ENCODE data around the gene IGF2BP3.

The IGF2BP3 gene

GRCh38 chr7:23372611-23373010 lies 97.7 kb downstream of the IGF2BP3 start:
- DNase-seq: no peak

- no peak for DNase-seq
Measured at GRCh38 chr7:23371654-23372053, 98.6 kb downstream of the IGF2BP3 start.

- no peak for DNase-seq
Measured at GRCh38 chr7:23369695-23370404, 100.4 kb downstream of the IGF2BP3 start.

DNA sequence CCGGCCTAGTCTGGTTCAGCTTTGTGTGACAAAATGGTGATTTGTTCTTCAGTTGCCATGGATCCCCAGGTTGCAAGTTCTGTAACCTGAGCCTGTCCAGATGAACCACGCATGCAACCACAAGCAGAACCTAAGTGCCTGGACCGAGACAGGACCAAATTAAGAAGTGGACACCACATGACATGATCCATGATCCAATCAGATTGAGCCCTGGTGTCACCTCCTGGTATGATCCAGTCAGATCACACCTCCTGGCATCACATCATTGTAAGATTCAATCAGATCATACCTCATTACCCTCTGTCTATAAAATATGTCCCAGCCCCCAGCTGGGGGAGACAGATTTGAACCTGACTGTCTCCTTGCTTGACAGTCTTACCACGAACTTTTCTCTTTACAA lies 101.2 kb downstream of the IGF2BP3 start:
- DNase-seq: no peak

- DNase-seq: no peak
Measured at GRCh38 chr7:23358152-23358674, 112.1 kb downstream of the IGF2BP3 start.

DNA sequence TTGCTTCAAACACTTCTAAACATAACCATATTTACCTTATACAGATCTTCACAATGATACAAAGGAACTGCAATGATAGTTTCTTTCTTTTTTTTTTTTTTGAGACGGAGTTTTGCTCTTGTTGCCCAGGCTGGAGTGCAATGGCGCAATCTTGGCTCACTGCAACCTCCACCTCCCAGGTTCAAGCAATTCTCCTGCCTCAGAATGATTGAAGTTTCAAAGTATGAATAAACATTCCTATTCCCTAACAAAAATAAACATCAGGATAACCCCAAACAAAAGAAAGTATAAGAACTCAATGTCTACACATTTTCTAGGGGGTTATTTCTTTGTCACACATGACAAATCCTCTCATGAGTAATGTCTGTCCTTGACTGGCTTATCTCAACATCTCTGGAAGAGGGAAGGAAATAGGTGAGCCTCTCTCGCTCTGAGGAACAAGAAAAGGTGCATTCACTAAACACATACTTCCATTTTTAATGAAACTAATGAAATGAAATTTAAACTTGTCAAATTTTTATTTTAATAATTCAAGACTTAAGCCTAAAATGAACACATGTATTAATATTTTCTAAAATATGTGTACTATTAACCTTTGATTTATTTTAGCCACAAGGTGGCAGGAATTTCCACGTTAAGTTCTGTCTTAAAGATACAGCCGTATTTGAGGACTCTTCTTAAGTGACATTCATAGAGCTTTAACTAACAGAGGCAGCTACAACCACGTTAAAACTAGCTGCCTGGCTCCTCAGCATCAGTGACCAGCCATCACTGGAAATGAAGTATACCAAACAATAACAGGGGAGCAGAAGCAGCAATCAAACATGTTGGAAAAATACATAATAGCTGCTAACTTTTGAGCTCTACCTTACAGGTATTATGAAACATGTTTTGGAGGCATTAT lies 112.8 kb downstream of the IGF2BP3 start:
- DNase-seq: peak; percentile 21

DNA sequence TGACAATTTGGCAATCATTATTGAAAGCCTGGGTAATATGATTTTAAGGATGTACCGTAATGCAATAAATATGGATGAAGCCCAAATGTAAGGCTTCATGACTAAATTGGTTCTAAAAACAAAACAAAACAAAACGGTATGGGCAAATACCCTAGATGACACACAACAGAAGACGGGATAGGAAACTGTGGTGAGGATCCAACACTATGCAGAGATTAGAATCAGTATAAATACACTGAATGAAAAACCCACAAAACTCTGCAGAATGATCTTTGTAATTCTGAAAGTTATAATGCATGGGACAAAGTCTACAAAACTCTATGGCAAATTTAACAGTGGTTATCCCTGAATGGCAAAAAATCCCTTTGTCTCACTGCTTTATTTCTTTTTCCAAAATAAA lies 113.6 kb downstream of the IGF2BP3 start:
- DNase-seq: no peak

DNA sequence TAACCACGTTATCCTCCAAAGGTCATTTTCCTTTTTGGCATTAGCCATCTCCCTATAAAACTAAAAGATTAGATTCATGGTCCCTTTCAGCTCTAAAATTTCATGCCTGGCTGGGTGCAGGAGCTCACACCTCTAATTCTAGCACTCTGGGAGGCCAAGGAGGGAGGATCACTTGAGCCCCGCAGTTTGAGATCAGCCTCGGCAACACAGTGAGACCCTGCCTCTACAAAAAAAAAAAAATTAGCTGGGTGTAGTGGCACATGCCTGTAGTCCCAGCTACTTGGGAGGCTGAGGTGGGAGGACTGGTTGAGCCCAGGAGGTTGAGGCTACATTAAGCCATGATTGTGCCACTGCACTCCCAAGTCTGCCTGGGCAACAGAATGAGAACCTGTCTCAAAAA lies 114.1 kb downstream of the IGF2BP3 start:
- DNase-seq: no peak

GRCh38 chr7:23353172-23353571 lies 117.1 kb downstream of the IGF2BP3 start:
- no peak for DNase-seq

GRCh38 chr7:23350466-23350865 lies 119.8 kb downstream of the IGF2BP3 start:
- DNase-seq: no peak

DNA sequence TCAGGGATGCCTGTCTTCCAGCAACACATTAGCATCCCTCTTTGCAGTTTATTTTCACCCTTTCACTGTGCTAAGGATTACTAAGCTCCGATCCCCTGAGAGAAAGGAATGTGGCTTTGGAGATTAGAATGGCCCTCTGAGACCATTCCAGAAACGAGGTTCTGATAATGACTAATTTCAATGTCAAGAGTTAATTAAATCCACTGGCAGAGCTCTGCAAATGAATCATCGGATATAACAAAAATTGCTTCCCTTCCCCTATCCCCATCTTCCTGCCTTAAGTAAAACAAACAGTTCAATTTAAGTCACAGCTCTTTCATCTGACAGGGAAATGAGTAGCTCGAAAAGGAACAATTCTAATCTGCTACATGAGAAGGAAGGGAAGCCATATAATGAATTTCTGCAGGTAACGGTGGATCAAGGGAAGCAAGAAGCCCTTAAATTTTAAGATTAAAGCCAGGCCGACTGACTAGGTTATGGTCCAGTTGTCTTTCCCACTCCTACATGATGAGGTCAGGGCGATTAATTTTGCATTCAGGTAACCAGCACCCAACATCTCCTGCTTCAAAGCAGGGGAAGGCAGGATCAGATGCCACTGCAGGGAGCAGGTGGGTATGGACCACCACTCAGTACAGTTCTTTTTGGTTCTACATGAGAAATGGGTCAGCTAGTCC lies 120.7 kb downstream of the IGF2BP3 start:
- no peak for DNase-seq

DNA sequence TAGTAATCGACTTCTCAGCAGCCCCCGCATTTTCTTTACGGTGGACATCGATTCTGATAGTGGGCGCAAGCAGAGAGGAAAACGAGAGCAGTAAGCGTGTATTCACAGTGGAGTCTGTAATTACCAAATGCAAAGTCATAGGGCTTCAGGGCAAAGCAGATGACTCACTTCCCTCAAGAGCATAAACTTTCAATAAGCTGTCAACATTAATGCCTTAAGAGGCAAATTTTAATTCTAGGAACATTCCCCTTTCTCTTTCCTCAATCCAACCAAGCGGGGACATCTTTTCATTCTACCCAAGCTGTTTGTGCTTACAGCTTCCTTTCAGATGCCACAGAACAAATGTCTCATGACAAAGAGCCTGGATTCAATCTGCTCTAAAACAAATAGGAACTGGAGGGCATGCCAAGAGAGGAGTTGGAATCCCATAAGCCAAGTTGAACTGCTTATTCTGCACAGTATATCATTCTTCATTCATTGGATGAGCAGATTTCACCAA lies 122.6 kb downstream of the IGF2BP3 start:
- DNase-seq: no peak

GRCh38 chr7:23347033-23347681 lies 123.1 kb downstream of the IGF2BP3 start:
- DNase-seq: no peak

GRCh38 chr7:23346316-23346715 lies 124.0 kb downstream of the IGF2BP3 start:
- no peak for DNase-seq

GRCh38 chr7:23345601-23346000 lies 124.7 kb downstream of the IGF2BP3 start:
- DNase-seq: no peak

DNA sequence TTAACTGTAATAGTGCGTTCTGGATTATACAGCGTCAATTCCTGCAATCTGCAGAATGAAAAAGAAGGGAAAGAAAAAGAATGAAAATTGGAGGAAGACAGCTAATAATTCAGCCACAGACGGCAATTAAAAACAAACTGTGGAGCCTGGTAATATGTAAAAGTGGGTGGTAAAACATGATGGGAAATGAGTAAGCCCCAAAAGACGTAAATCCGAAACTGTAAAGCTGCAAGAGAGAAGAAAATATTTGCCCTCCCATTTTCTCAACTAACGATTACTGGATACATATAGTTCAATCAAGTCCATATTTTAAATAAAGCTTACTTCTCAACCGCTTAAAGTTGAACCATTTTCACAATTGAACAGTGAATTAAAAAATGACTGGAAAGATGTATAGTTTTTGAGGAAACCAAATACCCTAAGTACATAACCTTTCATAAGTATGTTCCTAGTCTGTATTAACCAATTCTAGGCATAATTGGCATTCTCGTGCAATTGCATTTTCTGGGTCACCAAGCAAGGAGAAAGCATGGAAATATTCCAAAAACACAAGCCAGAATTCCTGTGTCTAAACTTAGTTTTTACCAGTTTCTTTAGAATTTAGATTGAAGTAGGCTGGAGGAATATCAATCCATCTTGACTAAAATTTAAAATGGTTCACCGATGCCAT lies 126.3 kb downstream of the IGF2BP3 start:
- DNase-seq: no peak

GRCh38 chr7:23343102-23343501 lies 127.2 kb downstream of the IGF2BP3 start:
- no peak for DNase-seq

- DNase-seq: no peak
Measured at GRCh38 chr7:23341846-23342598, 128.3 kb downstream of the IGF2BP3 start.

- no peak for DNase-seq
Measured at GRCh38 chr7:23338863-23339262, 131.4 kb downstream of the IGF2BP3 start.

DNA sequence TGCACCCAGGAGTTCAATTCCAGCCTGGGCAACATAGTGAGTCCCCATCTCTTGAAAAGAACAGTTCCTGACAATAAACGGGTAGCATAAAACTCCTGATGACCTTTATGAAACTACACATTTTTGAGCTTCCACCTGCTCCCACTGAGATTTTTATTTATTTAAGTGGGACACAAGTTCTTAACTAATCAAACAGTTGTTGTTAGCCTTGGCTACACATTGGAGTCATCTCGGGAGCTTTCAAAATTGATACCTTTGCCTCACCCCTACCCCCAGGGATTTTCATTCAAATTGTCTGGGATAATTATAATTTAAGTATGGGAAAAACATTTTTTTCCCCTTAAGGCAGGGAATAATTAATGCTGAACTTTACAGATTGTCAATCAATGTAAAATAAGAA lies 131.9 kb downstream of the IGF2BP3 start:
- DNase-seq: no peak

DNA sequence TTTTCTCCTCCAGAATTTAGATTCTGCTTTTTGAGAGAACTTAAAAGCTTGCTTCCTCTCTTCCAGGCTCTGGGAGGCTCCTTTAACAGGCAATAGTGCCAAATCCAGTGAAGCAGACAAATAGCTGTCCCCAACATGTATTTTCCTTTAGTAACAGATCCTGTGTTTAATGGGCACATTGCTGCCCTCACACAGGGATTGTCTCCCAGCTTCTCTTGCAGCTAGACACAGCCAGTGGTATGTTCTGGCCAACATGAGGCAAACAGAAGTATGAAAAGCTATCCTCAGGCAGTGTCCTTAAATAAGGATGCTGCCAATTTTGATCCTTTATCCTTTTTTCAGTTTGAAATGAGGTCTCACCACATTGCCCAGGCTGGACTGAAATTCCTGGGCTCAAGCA lies 132.9 kb downstream of the IGF2BP3 start:
- DNase-seq: no peak

Data from NCI-H1105 (cell line).